ENCODE results near the gene G6PC3.

The G6PC3 gene

GRCh38 chr17:44049294-44050060 lies 21.1 kb upstream of the G6PC3 start:
- TF ChIP-seq CTCF (IDR thresholded peaks at IDR 0.05): no peak

GRCh38 chr17:44053125-44053872 lies 17.2 kb upstream of the G6PC3 start:
- no peak for TF ChIP-seq CTCF (IDR thresholded peaks at IDR 0.05)

GRCh38 chr17:44059101-44059892 lies 11.2 kb upstream of the G6PC3 start:
- no peak for TF ChIP-seq CTCF (IDR thresholded peaks at IDR 0.05)

- no peak for TF ChIP-seq CTCF (IDR thresholded peaks at IDR 0.05)
Observed at GRCh38 chr17:44061446-44061845, 9.1 kb upstream of the G6PC3 start.

- TF ChIP-seq CTCF (IDR thresholded peaks at IDR 0.05): no peak
Observed at GRCh38 chr17:44062871-44063270, 7.7 kb upstream of the G6PC3 start.

GRCh38 chr17:44063704-44064639 lies 6.6 kb upstream of the G6PC3 start:
- no peak for TF ChIP-seq CTCF (IDR thresholded peaks at IDR 0.05)

Data from LNCAP (cell line).